ENCODE results near the gene SERPINA6. TPM values are rescaled to one million over a fixed set of nuclear protein-coding genes. Genes with fewer than 3 reads are reported as not detected.

The SERPINA6 gene
- total and polyA plus RNA-seq, 9 donors: 0.18 to 15.4 (median 0.56) TPM; not detected in 4

DNA sequence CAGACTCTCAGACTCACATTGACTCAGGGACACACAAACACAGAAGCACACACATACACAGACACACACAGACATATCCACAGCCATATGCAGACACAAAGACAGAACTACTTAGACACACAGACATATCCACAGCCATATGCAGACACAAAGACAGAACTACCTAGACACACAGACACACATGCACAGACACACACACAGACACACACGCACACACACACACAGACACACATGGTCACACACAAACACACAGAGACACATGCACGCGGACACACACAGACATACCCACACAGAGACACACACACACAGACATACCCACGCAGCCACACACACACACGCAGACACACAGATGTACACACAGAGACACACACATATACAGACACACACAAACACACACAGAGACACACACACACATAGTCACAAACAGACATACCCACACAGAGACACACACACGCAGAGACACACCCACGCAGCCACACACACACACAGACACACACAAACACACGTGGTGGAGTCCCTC is 39.5 kb upstream of the SERPINA6 start:
- WGBS, 3 donors: 69 to 81% (median 80%) methylated on average over 8 of the region's 8 CpGs
- Histone ChIP-seq H3K9me3 (no peaks in the 10 kb centered on the region), H3K36me3 (no peaks in the 10 kb centered on the region), H3K4me3 (no peak overlapping the region), H3K4me1 (ENCODE audit: insufficient read depth) (no peaks in the 10 kb centered on the region), H3K27me3 (no peaks in the 10 kb centered on the region), H3K27ac (no peak overlapping the region)
- TF ChIP-seq, protein P1, sequence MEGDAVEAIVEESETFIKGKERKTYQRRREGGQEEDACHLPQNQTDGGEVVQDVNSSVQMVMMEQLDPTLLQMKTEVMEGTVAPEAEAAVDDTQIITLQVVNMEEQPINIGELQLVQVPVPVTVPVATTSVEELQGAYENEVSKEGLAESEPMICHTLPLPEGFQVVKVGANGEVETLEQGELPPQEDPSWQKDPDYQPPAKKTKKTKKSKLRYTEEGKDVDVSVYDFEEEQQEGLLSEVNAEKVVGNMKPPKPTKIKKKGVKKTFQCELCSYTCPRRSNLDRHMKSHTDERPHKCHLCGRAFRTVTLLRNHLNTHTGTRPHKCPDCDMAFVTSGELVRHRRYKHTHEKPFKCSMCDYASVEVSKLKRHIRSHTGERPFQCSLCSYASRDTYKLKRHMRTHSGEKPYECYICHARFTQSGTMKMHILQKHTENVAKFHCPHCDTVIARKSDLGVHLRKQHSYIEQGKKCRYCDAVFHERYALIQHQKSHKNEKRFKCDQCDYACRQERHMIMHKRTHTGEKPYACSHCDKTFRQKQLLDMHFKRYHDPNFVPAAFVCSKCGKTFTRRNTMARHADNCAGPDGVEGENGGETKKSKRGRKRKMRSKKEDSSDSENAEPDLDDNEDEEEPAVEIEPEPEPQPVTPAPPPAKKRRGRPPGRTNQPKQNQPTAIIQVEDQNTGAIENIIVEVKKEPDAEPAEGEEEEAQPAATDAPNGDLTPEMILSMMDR (IDR thresholded peaks at IDR 0.05): no peak
- TF ChIP-seq POLR2A (IDR thresholded peaks at IDR 0.05): no peak
- DNase-seq: no peak
- intact Hi-C loops (cut with DNase I): no loop called here

DNA sequence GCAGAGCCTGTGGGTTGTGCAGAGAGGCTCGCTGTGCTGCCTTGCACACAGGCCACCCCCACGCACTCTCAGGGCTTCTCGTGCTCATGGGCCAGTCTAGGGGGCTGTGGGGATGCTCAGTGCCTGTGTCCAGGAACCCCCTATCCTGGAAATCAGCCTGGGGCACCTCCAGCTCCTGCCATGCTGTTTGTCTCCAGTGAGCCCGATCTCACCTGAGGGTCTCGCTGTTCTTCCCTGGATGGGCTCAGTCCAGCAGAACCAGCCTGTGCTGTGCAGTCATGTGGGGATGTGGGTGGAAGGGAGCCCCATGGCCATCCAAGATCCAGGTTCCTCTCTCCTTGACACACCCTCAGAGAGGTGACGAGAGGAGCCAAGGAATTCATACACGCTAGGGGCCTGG is 38.5 kb upstream of the SERPINA6 start:
- TF ChIP-seq, protein P1 (IDR thresholded peaks at IDR 0.05): no peak
- 73 to 95% (median 75%) methylated on average over 3 to 7 of the region's 7 CpGs for WGBS, 3 donors
- H3K27ac ChIP-seq: no peak overlapping the region
- no peaks in the 10 kb centered on the region for H3K27me3 ChIP-seq
- DNase-seq: no peak
- intact Hi-C loops (cut with DNase I): no loop called here
- no peaks in the 10 kb centered on the region for H3K36me3 ChIP-seq
- H3K4me3 ChIP-seq: no peak overlapping the region
- no peaks in the 10 kb centered on the region for H3K4me1 ChIP-seq (ENCODE audit: insufficient read depth)
- no peaks in the 10 kb centered on the region for H3K9me3 ChIP-seq

DNA sequence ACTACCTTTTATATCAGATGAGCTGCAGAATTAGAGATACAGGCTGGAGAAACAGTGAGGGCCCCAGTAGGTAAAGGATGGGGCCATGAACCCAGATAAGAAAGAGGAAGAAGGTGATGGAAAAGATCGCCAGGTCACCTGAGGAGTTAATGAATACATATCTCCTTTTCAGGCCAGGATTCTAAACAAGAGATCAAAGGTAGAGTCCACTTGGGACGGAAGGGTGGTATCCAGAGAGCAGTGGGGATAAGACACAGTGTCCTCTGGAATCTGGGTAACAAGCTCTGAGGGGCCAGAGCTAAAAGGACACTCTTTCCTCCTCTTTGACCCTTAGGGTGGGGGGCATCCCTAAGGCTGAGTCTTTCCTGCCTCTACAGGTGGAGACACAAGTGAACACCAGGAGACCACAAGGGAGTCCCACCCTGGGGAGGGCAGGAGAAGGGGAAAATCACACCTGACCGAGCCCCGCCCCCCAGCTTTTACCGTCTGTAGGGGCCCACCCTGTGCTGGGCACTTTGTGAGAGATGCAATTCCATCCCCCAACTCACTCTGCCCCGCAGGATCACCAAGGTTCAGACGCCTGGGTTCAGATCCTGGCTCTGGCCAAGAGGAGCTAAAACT is 37.9 kb upstream of the SERPINA6 start:
- Histone ChIP-seq H3K4me1 (ENCODE audit: insufficient read depth) (no peaks in the 10 kb centered on the region), H3K27ac (no peak overlapping the region), H3K4me3 (no peak overlapping the region), H3K9me3 (no peaks in the 10 kb centered on the region), H3K27me3 (no peaks in the 10 kb centered on the region), H3K36me3 (no peaks in the 10 kb centered on the region)
- WGBS, 3 donors: 67 to 71% (median 69%) methylated on average over 7 of the region's 7 CpGs
- DNase-seq: no peak
- TF ChIP-seq EP300 (IDR thresholded peaks at IDR 0.05): no peak
- TF ChIP-seq, protein P1 (IDR thresholded peaks at IDR 0.05): no peak
- no peak for TF ChIP-seq POLR2A (IDR thresholded peaks at IDR 0.05)
- intact Hi-C loops (cut with DNase I): no loop called here

DNA sequence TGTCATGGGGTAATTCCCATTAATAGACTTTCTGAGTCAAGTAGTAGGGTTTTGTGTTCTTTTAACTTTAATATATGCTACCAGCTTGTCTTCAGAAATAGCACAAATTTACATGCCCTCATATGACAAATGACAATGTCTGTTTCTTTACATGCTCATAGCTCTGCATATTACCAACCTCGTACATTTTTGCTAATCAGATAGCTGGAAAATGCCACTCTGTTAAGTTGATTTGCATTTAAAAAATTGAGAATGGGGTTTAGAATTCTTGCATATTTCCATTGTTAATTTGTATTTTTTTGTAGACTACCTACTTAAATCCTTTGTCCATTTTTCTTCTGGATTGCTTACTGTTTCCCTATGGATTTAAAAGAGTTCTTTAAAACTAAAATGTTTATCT is 34.0 kb upstream of the SERPINA6 start:
- H3K9me3 ChIP-seq: no peaks in the 10 kb centered on the region
- TF ChIP-seq EP300 (IDR thresholded peaks at IDR 0.05) (no peak), POLR2A (IDR thresholded peaks at IDR 0.05) (no peak)
- TF ChIP-seq, protein P1 (IDR thresholded peaks at IDR 0.05): no peak
- no peaks in the 10 kb centered on the region for H3K4me1 ChIP-seq (ENCODE audit: insufficient read depth)
- no peaks in the 10 kb centered on the region for H3K36me3 ChIP-seq
- no peaks in the 10 kb centered on the region for H3K27me3 ChIP-seq
- H3K4me3 ChIP-seq: no peak overlapping the region
- DNase-seq: no peak
- 35 to 53% (median 42%) methylated on average over 1 of the region's 1 CpG for WGBS, 3 donors
- no peak overlapping the region for H3K27ac ChIP-seq
- intact Hi-C loops (cut with DNase I): no loop called here

All from ovary (tissue), 9 donors.